ENCODE measurements around the gene MON2.

The MON2 gene

DNA sequence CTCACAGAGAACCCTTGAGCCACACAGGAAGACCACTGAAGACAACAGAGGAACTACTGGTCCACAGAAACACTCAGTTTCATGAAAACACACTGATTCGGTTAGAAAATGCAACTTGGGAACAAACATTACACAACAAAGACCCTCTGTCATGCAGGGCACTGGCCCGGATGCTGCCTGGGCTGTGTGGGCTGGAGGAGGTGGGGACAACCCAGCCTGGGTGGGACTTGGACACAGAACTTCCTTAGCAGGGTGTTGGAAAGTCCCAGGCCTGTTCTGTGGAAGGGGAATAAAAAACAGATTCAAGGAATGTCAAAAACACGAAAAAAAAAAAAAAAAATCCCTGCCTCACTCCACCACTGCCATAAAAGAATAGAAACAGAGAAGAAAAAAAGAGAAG, 181.0 kb downstream of the MON2 start:
- no peak overlapping the region for H3K4me3 ChIP-seq (ENCODE audit: low read depth, low read length)

DNA sequence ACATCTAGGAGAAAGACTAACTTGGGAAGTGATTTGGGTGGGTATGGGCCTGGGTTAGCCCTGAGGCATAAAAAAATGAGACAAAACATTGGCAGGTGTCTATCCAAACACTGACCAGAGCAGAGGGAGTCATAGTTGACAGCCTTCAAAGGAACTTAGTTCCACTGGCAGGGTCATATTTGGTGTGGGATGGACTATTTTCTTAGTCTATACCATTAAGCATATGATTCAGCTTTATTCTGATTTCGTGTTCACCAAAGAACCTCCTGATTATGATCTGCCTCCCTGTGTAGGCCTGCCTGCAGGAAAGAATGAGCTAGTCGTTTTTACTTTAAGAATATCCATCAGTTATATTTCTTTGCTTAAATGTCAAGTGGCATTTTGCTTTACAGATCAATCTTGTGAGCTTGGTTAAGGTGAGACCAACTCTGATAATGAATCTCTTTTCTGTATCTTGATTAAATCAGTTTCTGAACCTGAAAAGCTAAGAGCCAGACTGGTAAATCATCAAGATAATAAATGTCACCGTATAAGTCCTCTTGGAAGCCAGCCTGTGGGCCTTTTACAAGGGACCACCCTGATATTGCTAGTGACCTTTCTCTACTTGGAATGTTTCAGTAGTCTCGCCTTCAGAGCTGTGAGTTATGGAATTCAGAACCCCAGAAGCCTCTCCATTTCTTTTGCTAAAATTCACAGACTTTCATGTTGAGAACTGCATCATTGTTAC, 182.9 kb downstream of the MON2 start:
- no peak overlapping the region for H3K4me3 ChIP-seq (ENCODE audit: low read depth, low read length)

Data from iPS-11a (cell line).